Sigmoid colon (tissue), 4 donors: ENCODE data around the gene ACMSD.

ENCODE experiments used
- CTCF ChIP-seq, 4 experiments: fragments of 450-650 bp in 3 of 4; fragments of 200-600 bp in 1 of 4; IDR thresholded peaks; one replicate each; pipeline ENCODE4 v1.5.1; 2016 to 2019; ENCODE audit warnings: antibody characterized with exemption in 4 of 4, mild to moderate bottlenecking in 3 of 4, moderate library complexity in 2 of 4
- EP300 ChIP-seq, 4 donors: sonication (generic); formaldehyde crosslinking; IDR thresholded peaks; one replicate each; pipeline ENCODE4 v1.6.1; 2017; ENCODE audit warnings: antibody characterized with exemption in 4 of 4
- POLR2AphosphoS5 ChIP-seq, 4 donors: sonication (generic); formaldehyde crosslinking; IDR thresholded peaks; one replicate each; pipeline ENCODE4 v1.6.1; 2017; ENCODE audit warnings: antibody characterized with exemption in 4 of 4

DNA sequence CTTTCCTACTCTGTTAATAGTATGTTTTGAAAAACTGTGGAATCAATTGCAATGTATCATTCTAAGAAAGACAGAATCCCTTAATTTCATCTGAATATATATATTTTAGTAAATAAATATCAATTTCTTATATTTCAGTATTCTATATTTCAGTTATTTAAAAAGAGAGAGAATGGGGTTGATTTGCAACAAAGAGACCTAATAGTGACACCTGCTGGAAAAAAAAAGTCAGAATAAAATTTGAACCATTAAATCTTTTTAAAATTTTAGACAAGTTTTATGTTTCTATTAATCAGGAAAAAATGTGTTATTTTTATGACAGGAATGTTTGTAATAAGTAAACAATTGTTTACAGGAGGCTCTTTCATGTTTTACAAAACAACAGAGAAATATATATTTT is 59.5 kb downstream of the ACMSD start:
- TF ChIP-seq EP300 (IDR thresholded peaks at IDR 0.05) (no peak), CTCF (IDR thresholded peaks at IDR 0.05) (peak in 1 of 4 experiments; percentile 14), POLR2AphosphoS5 (IDR thresholded peaks at IDR 0.05) (no peak)
